PFSK-1 (cell line): ENCODE data around the gene ZDHHC8.

Source experiments
- POLR2AphosphoS5 ChIP-seq: IDR thresholded peaks from 2 replicates; pipeline ENCODE4 v1.6.1; 2012; ENCODE audit warnings: low read depth, mild to moderate bottlenecking, control low read depth, low read length, moderate library complexity
- SIN3A ChIP-seq: IDR thresholded peaks from 2 replicates; pipeline ENCODE4 v1.6.1; 2012; ENCODE audit warnings: mild to moderate bottlenecking, low read length, moderate library complexity, borderline replicate concordance; ENCODE audit not compliant: insufficient read depth
- TAF1 ChIP-seq: IDR thresholded peaks from 2 replicates; pipeline ENCODE4 v1.6.1; 2012; ENCODE audit warnings: low read length, control low read depth, borderline replicate concordance; ENCODE audit not compliant: insufficient read depth

DNA sequence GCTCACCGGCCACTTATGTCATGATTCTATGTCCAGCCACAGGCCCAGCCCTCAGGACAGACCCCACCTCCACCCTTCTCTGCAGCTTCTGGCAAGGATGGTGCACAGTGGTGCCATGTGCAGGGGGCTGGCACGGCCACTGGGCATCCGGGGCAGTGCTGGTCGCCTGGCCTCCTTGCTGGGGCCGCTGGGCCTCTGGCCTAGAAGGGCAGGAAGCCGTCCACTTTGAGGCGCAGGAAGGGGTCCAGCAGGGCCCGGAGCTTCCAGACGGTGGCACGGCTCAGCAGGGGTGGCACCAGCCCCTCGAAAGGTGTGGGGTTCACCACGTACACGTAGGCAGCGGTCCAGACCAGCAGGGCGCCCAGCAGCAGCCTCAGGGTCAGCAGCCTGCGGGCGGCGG, 16.8 kb downstream of the ZDHHC8 start:
- TF ChIP-seq POLR2AphosphoS5 (no peak), SIN3A (no peak), TAF1 (no peak)
